GM12801 (cell line): Measurements from ENCODE around the gene PROX1.

ENCODE experiments used
- CTCF ChIP-seq: IDR thresholded peaks from one replicate; pipeline ENCODE4 v1.5.1; 2011; ENCODE audit warnings: control low read depth; ENCODE audit not compliant: insufficient read length; ENCODE audit errors: extremely low read depth

PROX1 gene

GRCh38 chr1:213953806-213954205 is 34.0 kb upstream of the PROX1 start:
- no peak for TF ChIP-seq CTCF

- TF ChIP-seq CTCF, result no peak
These were observed 31.4 kb upstream of the PROX1 start for GRCh38 chr1:213956295-213956770.

GRCh38 chr1:213958346-213958745 is 29.4 kb upstream of the PROX1 start:
- no peak for TF ChIP-seq CTCF

- TF ChIP-seq CTCF, result no peak
These were observed 26.8 kb upstream of the PROX1 start for GRCh38 chr1:213960963-213961362.

GRCh38 chr1:213962508-213962907 is 25.3 kb upstream of the PROX1 start:
- TF ChIP-seq CTCF, result no peak

- no peak for TF ChIP-seq CTCF
These were observed 21.7 kb upstream of the PROX1 start for GRCh38 chr1:213966122-213966521.

- no peak for TF ChIP-seq CTCF
These were observed 19.5 kb upstream of the PROX1 start for GRCh38 chr1:213968146-213968825.
